GM08714 (cell line): ENCODE results near the gene MRC2.

Experiments used
- H3K4me3 ChIP-seq: fragments of 200-500 bp; sonication (Bioruptor generic); 2 replicates; pipeline ENCODE4 v1.5.1; 2014; ENCODE audit warnings: mild to moderate bottlenecking, low read length, inconsistent platforms
- ZNF274 ChIP-seq: IDR thresholded peaks from 2 replicates; pipeline ENCODE4 v1.6.1; 2012; ENCODE audit warnings: mild to moderate bottlenecking, low read depth, low read length

Gene MRC2

DNA sequence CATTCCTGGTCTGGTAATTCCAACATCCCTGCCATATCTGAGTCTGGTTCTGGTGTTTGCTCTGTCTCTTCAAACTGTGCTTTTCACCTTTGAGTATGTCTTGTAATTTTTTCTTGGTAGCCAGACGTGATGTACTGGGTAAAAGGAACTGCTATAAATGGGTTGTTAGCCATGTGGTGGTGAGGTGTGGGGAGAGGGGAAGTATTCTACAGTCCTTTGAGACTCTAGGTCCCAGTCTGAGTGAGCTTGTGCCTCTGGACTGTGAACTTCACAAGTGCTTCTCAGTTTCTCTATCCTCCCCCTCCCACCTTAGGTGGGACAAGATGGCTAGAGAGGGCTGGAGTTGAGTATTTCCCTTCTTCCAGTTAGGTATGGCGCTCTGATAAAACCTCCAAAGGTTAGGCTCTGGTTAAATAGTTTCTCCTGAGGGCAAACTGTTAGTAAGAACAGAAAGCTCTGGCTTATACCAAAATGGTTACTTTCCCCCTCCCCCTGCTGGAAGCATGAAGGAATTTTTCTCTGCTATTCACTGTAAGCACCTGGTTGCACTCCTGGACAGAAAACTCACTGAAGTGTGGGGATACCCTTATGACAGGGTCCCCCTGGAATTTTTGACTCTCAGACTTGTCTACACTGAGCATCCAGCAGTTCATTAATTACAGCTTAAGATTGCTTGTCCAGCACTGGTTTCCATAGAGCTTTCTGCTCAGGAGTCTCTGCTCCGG, 92.8 kb downstream of the MRC2 start:
- no peak overlapping the region for H3K4me3 ChIP-seq
- no peak for TF ChIP-seq ZNF274

DNA sequence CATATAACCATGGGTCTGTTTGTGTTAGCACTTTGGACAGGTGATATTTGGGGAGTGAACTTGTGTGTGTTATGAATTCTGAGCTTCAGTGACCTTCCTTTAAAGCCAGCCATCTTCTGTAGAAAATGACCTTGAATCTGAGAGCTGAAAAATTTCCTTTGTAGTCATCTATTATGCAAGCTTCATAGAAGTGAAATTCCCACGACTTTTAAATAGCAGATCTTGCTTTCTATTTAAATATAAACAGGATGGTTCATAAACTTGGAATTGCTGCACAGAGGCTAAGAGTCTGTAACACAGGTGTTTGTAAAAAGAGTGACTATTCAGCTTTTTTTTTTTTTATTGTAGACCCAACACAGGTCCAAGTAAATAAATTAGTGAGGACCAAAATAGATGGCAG, 95.2 kb downstream of the MRC2 start:
- TF ChIP-seq ZNF274 = no peak
- no peak overlapping the region for H3K4me3 ChIP-seq

DNA sequence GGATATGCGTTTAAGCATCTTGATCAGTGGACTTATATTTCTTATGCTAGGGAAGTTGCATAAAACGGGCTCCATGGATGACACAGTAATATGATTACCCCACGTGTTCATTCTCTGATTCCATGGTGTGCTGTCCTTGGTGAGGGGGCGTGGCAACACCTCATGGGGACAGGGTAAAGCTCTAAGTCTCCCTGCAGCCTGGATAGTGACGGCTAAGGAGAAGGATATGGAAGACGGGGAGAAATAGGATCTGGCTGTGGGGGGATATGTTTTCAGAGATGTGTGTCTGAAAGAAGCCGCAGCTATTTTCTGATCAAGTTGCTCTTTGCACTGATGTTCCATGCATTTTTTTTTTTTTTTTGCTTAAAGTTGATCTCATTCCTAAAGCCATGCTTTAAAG, 96.4 kb downstream of the MRC2 start:
- H3K4me3 ChIP-seq = no peak overlapping the region
- no peak for TF ChIP-seq ZNF274

DNA sequence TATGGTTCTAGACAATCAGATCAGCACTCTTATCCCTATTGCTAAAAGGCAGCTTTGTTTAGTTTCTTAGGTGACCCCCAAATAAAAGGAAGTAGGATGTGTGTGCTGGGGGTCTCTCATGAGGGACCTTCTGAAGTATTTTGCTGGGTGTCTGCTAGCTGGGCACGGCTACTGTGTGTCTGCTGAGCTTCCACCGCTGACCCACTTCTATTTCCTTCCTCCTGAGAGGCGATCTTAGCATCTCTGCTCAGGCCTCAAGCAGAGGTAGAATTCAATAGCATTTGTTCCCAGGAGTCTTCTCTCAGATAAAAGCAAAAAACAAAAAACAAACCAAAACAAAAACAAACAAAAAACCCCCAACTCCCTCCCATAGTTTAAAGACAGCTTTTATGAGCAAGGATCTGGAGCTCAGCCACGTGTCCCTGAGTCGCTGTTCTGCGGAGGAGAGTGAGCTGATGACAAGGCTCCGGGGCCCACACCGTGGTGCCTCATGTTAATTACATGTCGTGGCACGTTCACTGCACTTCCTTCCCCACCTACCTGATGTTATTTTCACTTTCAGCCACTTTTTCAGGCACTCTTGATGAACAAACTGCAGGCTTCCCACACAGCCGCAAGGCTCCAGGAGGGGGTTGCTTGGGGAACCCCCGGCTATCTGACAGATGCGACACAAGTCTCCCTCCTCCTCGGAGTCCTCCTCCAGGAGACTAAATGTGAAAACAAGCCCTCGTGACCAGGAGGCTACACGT, 97.1 kb downstream of the MRC2 start:
- no peak for TF ChIP-seq ZNF274
- no peak overlapping the region for H3K4me3 ChIP-seq

DNA sequence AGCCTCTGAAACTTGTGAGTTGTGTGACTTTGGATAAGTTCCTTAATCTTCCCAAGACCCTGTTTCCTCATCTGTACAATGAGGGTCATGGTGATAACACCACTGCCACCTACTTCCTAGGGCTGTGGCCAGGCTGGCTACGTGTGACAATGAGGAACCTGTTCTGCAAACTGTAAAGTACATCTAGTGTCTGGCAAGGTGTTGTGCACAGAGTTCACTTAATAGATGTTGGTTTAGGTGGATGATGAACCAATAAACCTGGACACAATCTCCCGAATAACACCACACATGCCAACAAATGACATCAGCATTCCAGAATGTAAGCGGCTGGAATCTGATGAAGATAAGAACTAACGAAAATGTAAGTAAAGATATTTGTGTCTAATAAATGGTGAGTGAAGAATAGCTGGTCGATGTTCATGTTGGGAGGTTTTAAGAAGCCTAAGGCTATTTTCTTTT, 98.3 kb downstream of the MRC2 start:
- H3K4me3 ChIP-seq = no peak overlapping the region
- no peak for TF ChIP-seq ZNF274

DNA sequence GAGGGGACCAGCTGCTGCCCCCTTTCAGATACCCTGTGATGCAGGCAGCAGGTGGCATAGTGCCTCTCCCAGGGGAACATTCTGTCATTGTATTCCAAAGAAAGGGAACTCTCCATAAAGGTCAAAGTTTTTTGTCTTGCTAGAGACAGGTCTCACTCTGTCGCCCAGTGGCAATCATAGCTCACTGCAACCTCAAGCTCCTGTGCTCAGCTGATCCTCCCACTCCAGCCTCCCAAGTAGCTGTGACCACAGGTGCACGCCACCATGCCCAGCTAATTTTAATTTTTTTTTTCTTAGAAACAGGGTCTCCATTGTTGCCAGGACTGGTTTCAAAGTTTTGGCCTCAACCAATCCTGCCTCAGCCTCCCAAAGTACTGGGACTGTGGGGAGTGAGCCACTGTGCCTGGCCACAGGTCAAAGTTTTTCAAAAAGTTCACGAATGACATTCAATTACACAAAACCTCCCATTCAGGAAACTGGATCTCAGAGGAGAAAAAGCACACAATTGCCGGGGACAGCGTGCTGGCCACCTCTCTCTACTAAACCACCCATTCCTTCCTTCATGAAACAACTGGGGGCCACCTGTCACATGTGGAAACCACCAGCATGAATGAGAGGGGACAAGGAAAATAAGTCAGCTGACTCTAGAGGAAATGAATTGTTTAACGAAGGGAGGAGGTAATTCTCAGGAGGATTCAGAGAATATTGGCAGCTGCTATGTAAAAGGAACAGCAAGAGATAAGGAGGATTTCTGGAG, 100.6 kb downstream of the MRC2 start:
- TF ChIP-seq ZNF274 = no peak
- no peak overlapping the region for H3K4me3 ChIP-seq

DNA sequence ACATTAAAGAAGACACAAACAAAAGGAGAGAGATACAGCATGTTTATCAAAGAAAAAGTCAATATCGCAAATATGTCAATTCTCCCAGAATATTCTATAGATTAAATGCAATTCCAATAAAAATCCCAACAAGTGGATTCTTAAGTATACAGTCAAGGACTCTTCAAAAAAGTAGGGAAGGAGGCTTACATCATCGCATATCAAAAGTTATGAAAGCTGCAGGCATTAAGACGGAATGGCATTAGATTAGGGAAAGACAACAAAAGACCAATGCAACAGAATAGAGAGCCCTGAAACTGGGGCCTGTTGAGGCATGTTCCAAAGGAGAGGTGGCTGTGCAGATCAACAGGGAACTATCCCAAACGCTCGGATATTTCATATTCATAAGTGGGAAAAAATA, 104.7 kb downstream of the MRC2 start:
- no peak for TF ChIP-seq ZNF274
- no peak overlapping the region for H3K4me3 ChIP-seq

DNA sequence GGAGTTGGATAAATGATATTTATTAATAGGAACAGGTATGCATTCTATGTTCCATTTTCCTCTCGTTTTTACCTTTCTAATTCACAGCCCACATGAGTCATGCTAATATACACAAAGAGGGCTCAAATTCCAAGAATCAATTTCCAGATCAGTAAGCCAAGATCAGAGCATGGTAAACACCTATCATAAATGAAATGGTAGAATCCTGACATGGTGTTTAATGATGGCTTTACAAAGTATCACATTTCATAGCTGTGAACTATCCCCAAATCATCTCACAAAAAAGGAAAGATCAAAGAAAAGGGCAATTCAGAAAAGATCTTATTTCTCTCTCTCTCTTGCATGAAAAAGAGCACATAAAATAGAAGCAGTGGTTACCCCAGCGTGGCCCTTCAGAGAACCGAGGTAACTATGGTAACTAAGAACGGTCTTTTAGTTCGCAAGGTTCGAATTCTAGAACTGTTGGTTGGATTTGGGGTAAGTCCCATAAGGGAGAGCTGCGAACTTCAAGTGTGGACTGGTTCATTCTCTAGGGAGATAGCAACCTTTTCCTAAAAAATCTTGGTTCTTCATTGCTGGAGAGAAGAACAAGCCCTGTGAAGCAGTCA, 107.7 kb downstream of the MRC2 start:
- TF ChIP-seq ZNF274 = no peak
- no peak overlapping the region for H3K4me3 ChIP-seq

DNA sequence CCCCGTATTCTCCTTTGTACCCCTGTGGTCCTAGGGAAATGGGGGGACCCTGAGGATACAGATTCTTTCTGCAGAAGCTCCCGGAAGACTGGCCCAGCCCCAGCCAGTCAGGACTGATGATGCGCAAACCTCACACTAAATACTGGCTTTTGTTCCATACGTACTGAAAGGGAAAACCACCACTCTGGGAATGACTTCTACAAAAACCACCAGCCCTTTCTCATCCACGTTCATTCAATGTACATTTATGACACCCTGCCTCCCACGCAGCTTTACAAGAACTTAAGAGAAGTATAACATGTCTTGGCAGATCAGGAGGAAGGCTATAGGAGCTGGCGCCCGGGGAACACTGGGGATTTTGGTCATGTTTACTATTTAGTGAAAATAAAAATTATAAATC, 110.0 kb downstream of the MRC2 start:
- no peak overlapping the region for H3K4me3 ChIP-seq
- no peak for TF ChIP-seq ZNF274

DNA sequence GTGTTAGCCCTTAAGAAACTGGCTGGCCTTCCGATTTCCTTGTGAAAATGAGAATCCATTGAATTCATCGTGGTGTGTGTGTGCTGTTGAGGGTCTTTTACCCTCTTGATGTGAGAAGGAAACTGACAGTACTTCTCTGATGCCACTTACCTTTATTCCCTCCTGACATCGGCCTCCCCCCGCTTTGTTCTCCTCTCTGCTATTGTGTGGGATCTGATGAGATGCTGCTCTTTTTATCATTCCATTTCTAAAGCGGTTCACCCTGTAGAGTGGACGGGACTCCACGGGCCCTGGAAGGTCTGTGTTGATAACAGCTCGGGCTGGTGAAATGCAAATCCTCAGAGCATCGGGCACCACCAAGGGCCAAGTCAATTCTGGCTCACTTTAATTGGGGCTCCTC, 110.8 kb downstream of the MRC2 start:
- no peak for TF ChIP-seq ZNF274
- H3K4me3 ChIP-seq = no peak overlapping the region

DNA sequence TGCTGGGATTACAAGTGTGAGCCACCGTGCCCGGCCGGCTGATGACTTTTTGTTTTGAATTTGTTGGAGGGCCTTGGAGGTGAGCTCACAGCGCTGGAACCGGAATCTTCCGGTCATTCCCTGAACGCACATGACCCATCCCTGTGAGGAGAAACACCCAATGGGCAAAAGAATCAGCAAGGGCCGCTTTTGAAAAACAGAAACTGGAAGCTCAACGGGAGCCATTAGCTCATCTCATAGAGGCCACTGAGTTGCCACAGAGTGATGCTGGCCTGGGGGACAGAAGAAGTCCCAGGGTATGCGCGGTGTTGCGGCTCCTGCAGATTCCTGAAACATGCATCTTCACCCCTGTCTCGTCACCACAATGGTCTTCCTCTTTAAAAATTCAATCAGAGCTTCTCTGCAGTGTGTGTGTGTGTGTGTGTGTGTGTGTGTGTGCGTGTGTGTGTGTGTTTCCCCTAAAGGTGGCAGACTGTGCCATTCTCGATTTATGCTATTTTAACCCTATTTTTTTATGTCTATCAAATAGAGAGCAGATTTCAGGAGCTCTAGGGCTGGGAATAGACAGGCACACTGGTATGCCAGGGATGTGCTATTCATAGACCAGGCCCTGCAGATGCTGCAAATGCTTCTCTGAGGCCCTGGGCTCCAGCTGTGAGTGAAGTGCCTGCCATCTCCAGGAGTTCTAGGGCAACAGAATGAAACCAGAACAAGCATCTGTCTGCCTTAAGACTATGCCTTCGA, 112.3 kb downstream of the MRC2 start:
- H3K4me3 ChIP-seq = no peak overlapping the region
- no peak for TF ChIP-seq ZNF274

DNA sequence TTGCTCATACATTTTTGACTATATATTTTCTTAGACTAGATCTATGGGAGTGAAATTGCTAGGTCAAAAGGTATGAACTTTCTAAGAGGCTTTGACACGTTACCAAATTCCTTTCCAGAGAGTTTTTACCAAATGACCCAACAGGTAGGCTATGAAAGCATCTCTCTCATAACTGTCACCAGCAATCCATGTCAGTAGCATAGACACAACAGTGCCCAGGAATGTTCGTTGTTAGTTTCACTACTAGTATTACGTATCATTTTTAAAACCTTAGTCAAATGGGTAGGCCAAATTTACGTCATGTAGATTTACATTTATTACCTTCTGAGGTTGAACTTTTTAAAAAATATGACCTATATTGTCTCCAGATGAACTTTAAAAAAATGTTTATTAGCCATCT, 113.8 kb downstream of the MRC2 start:
- H3K4me3 ChIP-seq = no peak overlapping the region
- TF ChIP-seq ZNF274 = no peak
